ENCODE results near the gene PPM1B. TPM values are rescaled to one million over a fixed set of nuclear protein-coding genes. Genes with fewer than 3 reads are reported as not detected.

Gene PPM1B
- total and polyA plus RNA-seq, 9 of the 15 experiments (the other 6 are each of a cell fraction or from before 2014, with no cell fraction given), result 8.9 to 44.0 (median 28.6) TPM

DNA sequence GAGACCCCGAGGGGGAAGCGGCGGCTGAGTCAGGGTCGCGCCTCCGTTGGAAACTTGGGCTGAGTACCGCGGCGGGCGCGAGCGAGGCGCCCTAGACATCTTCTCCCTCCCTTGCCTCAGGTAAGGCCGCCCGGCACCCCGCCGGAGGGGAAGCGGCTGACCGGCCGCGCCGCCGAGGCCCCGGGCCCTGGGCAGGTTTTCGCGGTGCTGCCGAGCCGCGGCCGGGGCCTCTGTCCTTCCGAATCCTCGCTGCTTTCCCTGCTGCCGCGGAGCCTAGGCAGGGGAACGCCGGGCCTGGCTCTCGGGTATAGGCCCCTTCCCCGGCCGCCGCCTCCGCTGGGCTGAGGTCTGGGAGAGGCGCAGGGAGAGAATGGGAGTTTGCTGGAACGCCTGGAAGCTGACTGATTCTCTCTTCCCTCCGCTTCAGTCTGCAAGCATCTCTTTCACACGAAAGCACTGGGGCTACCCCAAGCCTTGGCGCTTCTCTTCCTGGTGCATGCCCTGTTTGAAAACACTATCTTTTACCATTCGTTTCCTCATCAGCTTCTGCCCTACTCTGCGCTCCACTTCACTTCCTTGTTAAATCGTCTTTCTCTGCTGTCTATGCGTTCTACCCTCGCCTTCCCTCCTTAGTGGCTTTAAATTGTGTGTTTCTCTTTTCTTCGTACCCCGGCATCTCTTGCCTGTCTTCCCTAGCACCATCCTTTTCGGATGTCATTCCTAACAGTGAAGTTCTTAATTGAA is 652 bp downstream of the PPM1B start (continued):
- peak; percentile 43; the same call in 1 of the 2 replicates for TF ChIP-seq BCOR (IDR thresholded peaks at IDR 0.05)
- TF ChIP-seq DMBX1 (CRISPR knock-in tag; IDR thresholded peaks at IDR 0.05; ENCODE audit: borderline replicate concordance), result no peak
- no peak for TF ChIP-seq TBL1XR1 (IDR thresholded peaks at IDR 0.05; ENCODE audit: low read length in 2 of 2)
- no peak for TF ChIP-seq NR1H2 (CRISPR knock-in tag; IDR thresholded peaks at IDR 0.05)
- TF ChIP-seq HEY1 (CRISPR knock-in tag; IDR thresholded peaks at IDR 0.05; ENCODE audit: borderline replicate concordance), result no peak
- no peak for TF ChIP-seq ZNF197 (CRISPR knock-in tag; IDR thresholded peaks at IDR 0.05; ENCODE audit: low read depth)
- TF ChIP-seq ZBTB17 (CRISPR knock-in tag; IDR thresholded peaks at IDR 0.05), result peak; percentile 99
- TF ChIP-seq, protein P1, sequence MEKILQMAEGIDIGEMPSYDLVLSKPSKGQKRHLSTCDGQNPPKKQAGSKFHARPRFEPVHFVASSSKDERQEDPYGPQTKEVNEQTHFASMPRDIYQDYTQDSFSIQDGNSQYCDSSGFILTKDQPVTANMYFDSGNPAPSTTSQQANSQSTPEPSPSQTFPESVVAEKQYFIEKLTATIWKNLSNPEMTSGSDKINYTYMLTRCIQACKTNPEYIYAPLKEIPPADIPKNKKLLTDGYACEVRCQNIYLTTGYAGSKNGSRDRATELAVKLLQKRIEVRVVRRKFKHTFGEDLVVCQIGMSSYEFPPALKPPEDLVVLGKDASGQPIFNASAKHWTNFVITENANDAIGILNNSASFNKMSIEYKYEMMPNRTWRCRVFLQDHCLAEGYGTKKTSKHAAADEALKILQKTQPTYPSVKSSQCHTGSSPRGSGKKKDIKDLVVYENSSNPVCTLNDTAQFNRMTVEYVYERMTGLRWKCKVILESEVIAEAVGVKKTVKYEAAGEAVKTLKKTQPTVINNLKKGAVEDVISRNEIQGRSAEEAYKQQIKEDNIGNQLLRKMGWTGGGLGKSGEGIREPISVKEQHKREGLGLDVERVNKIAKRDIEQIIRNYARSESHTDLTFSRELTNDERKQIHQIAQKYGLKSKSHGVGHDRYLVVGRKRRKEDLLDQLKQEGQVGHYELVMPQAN (IDR thresholded peaks at IDR 0.05; ENCODE audit: borderline replicate concordance), result peak; percentile 91
- peak; percentile 57; the same call in 1 of the 2 replicates for TF ChIP-seq TOE1 (IDR thresholded peaks at IDR 0.05; ENCODE audit: borderline replicate concordance)
- no peak for TF ChIP-seq TOE1 (CRISPR knock-in tag; IDR thresholded peaks at IDR 0.05; ENCODE audit: borderline replicate concordance, low read depth)
- peak; percentile 22 for TF ChIP-seq PCBP1 (IDR thresholded peaks at IDR 0.05; ENCODE audit: low read depth, low read length, poor library complexity, severe bottlenecking)
- no peak for TF ChIP-seq BDP1 (IDR thresholded peaks at IDR 0.05; ENCODE audit: insufficient read depth, insufficient read length)
- no peak for TF ChIP-seq TAL1 (IDR thresholded peaks at IDR 0.05)
- TF ChIP-seq TRIM28 (IDR thresholded peaks at IDR 0.05), result no peak
- TF ChIP-seq CREBBP (IDR thresholded peaks at IDR 0.05; ENCODE audit: low read depth, low read length), result no peak
- TF ChIP-seq STAT5A (IDR thresholded peaks at IDR 0.05; ENCODE audit: borderline replicate concordance, low read length), result no peak
- TF ChIP-seq CSDE1 (IDR thresholded peaks at IDR 0.05), result no peak
- no peak for TF ChIP-seq NFIX (CRISPR knock-in tag; IDR thresholded peaks at IDR 0.05; ENCODE audit: low read depth)
- TF ChIP-seq DNMT1 (IDR thresholded peaks at IDR 0.05), result no peak
- TF ChIP-seq HDAC6 (IDR thresholded peaks at IDR 0.05; ENCODE audit: low read depth, low read length), result no peak
- no peak for TF ChIP-seq SRSF7 (optimal IDR thresholded peaks at IDR 0.05; ENCODE audit: low read depth, low read length)
- TF ChIP-seq RFX7 (CRISPR knock-in tag; IDR thresholded peaks at IDR 0.05), result no peak
- peak; percentile 72 for TF ChIP-seq SMARCA5 (IDR thresholded peaks at IDR 0.05)
- TF ChIP-seq NONO (IDR thresholded peaks at IDR 0.05; ENCODE audit: low read depth in 2 of 2, low read length in 1 of 2), result no peak
- TF ChIP-seq NR4A1 (CRISPR knock-in tag; IDR thresholded peaks at IDR 0.05), result no peak
- no peak for TF ChIP-seq NR4A1 (tag; IDR thresholded peaks at IDR 0.05)
- TF ChIP-seq DACH1 (IDR thresholded peaks at IDR 0.05; ENCODE audit: partially characterized antibody), result peak; percentile 25
- TF ChIP-seq POLR2AphosphoS2 (IDR thresholded peaks at IDR 0.05; ENCODE audit: low read length), result no peak
- no peak for TF ChIP-seq PML (IDR thresholded peaks at IDR 0.05; ENCODE audit: low read length)
- TF ChIP-seq, protein P2, sequence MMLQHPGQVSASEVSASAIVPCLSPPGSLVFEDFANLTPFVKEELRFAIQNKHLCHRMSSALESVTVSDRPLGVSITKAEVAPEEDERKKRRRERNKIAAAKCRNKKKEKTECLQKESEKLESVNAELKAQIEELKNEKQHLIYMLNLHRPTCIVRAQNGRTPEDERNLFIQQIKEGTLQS (IDR thresholded peaks at IDR 0.05), result 0 out of 2 replicates have a peak, but pooled peaks have one; percentile 7
- TF ChIP-seq, protein P2 (CRISPR knock-in tag; conservative IDR thresholded peaks at IDR 0.05), result no peak

Data from K562 (cell line).